Left colon (tissue), 2 donors: ENCODE results near the gene MEGF11. TPM values are rescaled to one million over a fixed set of nuclear protein-coding genes. Genes with fewer than 3 reads are reported as not detected.

Experiments
- ATAC-seq: fragments of 200-7000 bp; cut with Tn5 transposase; one replicate; pipeline ENCODE4 v1.9.1; 2020; ENCODE audit warnings: mild to moderate bottlenecking, moderate library complexity
- DNase-seq, 2 donors: peaks; one replicate each; pipeline ENCODE4 v3.0.0-alpha.2; 2020
- intact Hi-C, 2 donors: fragments of 100-400 bp; cut with DNase I in 1 of 2; cut with micrococcal nuclease in 1 of 2; formaldehyde crosslinking; loops; one replicate each; pipeline versions ENCODE4 v1.11.2 to v1.14.0; 2022; cut with DNase I, micrococcal nuclease
- total RNA-seq, 2 donors: library from RNA; stranded (reverse); fragmentation: NEBNext Ultra II Directional; extraction: Animal tissue kit (Norgen Biotek cat#: 25700); gene quantifications; one replicate each; pipeline ENCODE4 v1.2.1, GENCODE V29; 2021
- donor health status: DM: no; HTN: no; CAD: no.
- donor health status: DM: yes; HTN: yes; CAD: no.

The MEGF11 gene
- total RNA-seq, 2 donors from 2014 or later: not detected

- ATAC-seq (no peak), DNase-seq (no peak)
- intact Hi-C loops: no loop called here
Observed at GRCh38 chr15:65931221-65931620, 322.3 kb downstream of the MEGF11 start.

- intact Hi-C loops: no loop called here
- no peak for DNase-seq
- ATAC-seq: no peak
Observed at GRCh38 chr15:65930134-65930533, 323.4 kb downstream of the MEGF11 start.

- DNase-seq: no peak
- intact Hi-C loops: loop anchor here in 1 of 2 donors (10.0 kb wide), 1 partner anchor 345 kb away; no protein-coding TSS in a partner anchor
- no peak for ATAC-seq
Observed at GRCh38 chr15:65929573-65929972, 324.0 kb downstream of the MEGF11 start.

GRCh38 chr15:65927545-65927944 is 326.0 kb downstream of the MEGF11 start:
- intact Hi-C loops: loop anchor here in 1 of 2 donors (10.0 kb wide), 1 partner anchor 347 kb away; no protein-coding TSS in a partner anchor
- no peak for ATAC-seq
- no peak for DNase-seq

GRCh38 chr15:65926899-65927298 is 326.7 kb downstream of the MEGF11 start:
- ATAC-seq: no peak

GRCh38 chr15:65926459-65926858 is 327.1 kb downstream of the MEGF11 start:
- ATAC-seq: no peak
- no peak for DNase-seq
- intact Hi-C loops: loop anchor here in 1 of 2 donors (10.0 kb wide), 1 partner anchor 348 kb away; no protein-coding TSS in a partner anchor

More at GRCh38 chr15:65926899-65927298, 326.7 kb downstream of the MEGF11 start:
- intact Hi-C loops: loop anchor here in 1 of 2 donors (10.0 kb wide), 1 partner anchor 348 kb away; no protein-coding TSS in a partner anchor
- DNase-seq: no peak

GRCh38 chr15:65925338-65925737 is 328.2 kb downstream of the MEGF11 start:
- intact Hi-C loops: loop anchor here in 1 of 2 donors (10.0 kb wide), 1 partner anchor 349 kb away; no protein-coding TSS in a partner anchor
- no peak for DNase-seq
- ATAC-seq: no peak

GRCh38 chr15:65924004-65924403 is 329.5 kb downstream of the MEGF11 start:
- ATAC-seq (no peak), DNase-seq (no peak)
- intact Hi-C loops: loop anchor here in 1 of 2 donors (10.0 kb wide), 1 partner anchor 351 kb away; no protein-coding TSS in a partner anchor

- ATAC-seq (no peak), DNase-seq (no peak)
- intact Hi-C loops: loop anchor here in 1 of 2 donors (10.0 kb wide), 1 partner anchor 352 kb away; no protein-coding TSS in a partner anchor
Observed at GRCh38 chr15:65923264-65923663, 330.3 kb downstream of the MEGF11 start.

- DNase-seq: no peak
- intact Hi-C loops: loop anchor here in 1 of 2 donors (10.0 kb wide), 1 partner anchor 352 kb away; no protein-coding TSS in a partner anchor
- ATAC-seq: no peak
Observed at GRCh38 chr15:65922621-65923020, 330.9 kb downstream of the MEGF11 start.

- ATAC-seq (no peak), DNase-seq (no peak)
- intact Hi-C loops: loop anchor here in 1 of 2 donors (10.0 kb wide), 1 partner anchor 353 kb away; no protein-coding TSS in a partner anchor
Observed at GRCh38 chr15:65921780-65922179, 331.8 kb downstream of the MEGF11 start.

- no peak for ATAC-seq
- intact Hi-C loops: loop anchor here in 1 of 2 donors (10.0 kb wide), 1 partner anchor 354 kb away; no protein-coding TSS in a partner anchor
- DNase-seq: no peak
Observed at GRCh38 chr15:65920825-65921309, 332.7 kb downstream of the MEGF11 start.

GRCh38 chr15:65920121-65920520 is 333.4 kb downstream of the MEGF11 start:
- ATAC-seq: no peak
- intact Hi-C loops: loop anchor here in 1 of 2 donors (10.0 kb wide), 1 partner anchor 355 kb away; no protein-coding TSS in a partner anchor
- DNase-seq: no peak

- intact Hi-C loops: no loop called here
- DNase-seq (no peak), ATAC-seq (no peak)
Observed at GRCh38 chr15:65919353-65919752, 334.2 kb downstream of the MEGF11 start.

- intact Hi-C loops: no loop called here
- no peak for DNase-seq
- no peak for ATAC-seq
Observed at GRCh38 chr15:65918945-65919344, 334.6 kb downstream of the MEGF11 start.

GRCh38 chr15:65918357-65918920 is 335.1 kb downstream of the MEGF11 start:
- intact Hi-C loops: no loop called here
- DNase-seq (no peak), ATAC-seq (no peak)

GRCh38 chr15:65917936-65918335 is 335.6 kb downstream of the MEGF11 start:
- intact Hi-C loops: no loop called here
- no peak for ATAC-seq

GRCh38 chr15:65917407-65917756 is 336.2 kb downstream of the MEGF11 start:
- DNase-seq (no peak), ATAC-seq (no peak)
- intact Hi-C loops: no loop called here

More at GRCh38 chr15:65917936-65918335, 335.6 kb downstream of the MEGF11 start:
- DNase-seq: no peak

- DNase-seq: peak in 1 of 2 donors; percentile 37
- peak; percentile 80 for ATAC-seq
- intact Hi-C loops: no loop called here
Observed at GRCh38 chr15:65916664-65917406, 336.7 kb downstream of the MEGF11 start.
